Activated naive CD8-positive, alpha-beta T cell treated with anti-CD3 and anti-CD28 coated beads, Interleukin-2, amount 50 U/mL, for 24 hours (primary cell): Measurements from ENCODE around the gene ATP6AP2.

Experiments
- ATAC-seq: fragments of 150-1000 bp; cut with Tn5 transposase; one replicate; pipeline ENCODE4 v1.10.0; 2021
- DNase-seq: peaks from one replicate; pipeline ENCODE4 v3.0.0; 2021
- H3K27ac Mint-ChIP-seq: one replicate; pipeline ENCODE4 v1.8.0; 2021; ENCODE audit warnings: mild to moderate bottlenecking, mixed read lengths
- H3K27me3 Mint-ChIP-seq: one replicate; pipeline ENCODE4 v1.8.0; 2021; ENCODE audit warnings: mixed read lengths
- H3K36me3 Mint-ChIP-seq: one replicate; pipeline ENCODE4 v1.8.0; 2021; ENCODE audit warnings: low read depth, mixed read lengths
- H3K4me1 Mint-ChIP-seq: one replicate; pipeline ENCODE4 v1.8.0; 2021; ENCODE audit warnings: mixed read lengths
- H3K4me3 Mint-ChIP-seq: one replicate; pipeline ENCODE4 v1.8.0; 2021; ENCODE audit warnings: mild to moderate bottlenecking, moderate library complexity, mixed read lengths
- H3K9me3 Mint-ChIP-seq: one replicate; pipeline ENCODE4 v1.8.0; 2021; ENCODE audit warnings: mixed read lengths

ATP6AP2 gene

GRCh38 chrX:40580537-40581335, at the start of gene ATP6AP2:
Gene ATP6AP2 (plus strand): TSS chrX:40580970. CDS start chrX:40581066, 96 bp downstream.
- H3K27ac Mint-ChIP-seq = peak within 1 kb of the TSS; percentile 85
- H3K36me3 Mint-ChIP-seq = peaks cover 3% of the 10 kb centered on the region
- H3K9me3 Mint-ChIP-seq = no peaks in the 10 kb centered on the region
- H3K27me3 Mint-ChIP-seq = no peaks in the 10 kb centered on the region
- H3K4me3 Mint-ChIP-seq = peak within 1 kb of the TSS; percentile 85
- ATAC-seq = peak; percentile 97
- peaks cover 28% of the 10 kb centered on the region for H3K4me1 Mint-ChIP-seq
- peak; percentile 85 for DNase-seq

GRCh38 chrX:40531056-40531826, 49.5 kb upstream of the ATP6AP2 start:
- ATAC-seq = no peak
- H3K4me1 Mint-ChIP-seq = no peaks in the 10 kb centered on the region

GRCh38 chrX:40537310-40537709, 43.5 kb upstream of the ATP6AP2 start:
- ATAC-seq = no peak
- H3K4me3 Mint-ChIP-seq = no peak overlapping the region
- peaks cover 20% of the 10 kb centered on the region for H3K4me1 Mint-ChIP-seq
- no peaks in the 10 kb centered on the region for H3K9me3 Mint-ChIP-seq
- H3K27me3 Mint-ChIP-seq = peaks cover 2% of the 10 kb centered on the region
- H3K27ac Mint-ChIP-seq = no peak overlapping the region
- no peaks in the 10 kb centered on the region for H3K36me3 Mint-ChIP-seq
- DNase-seq = no peak

More at GRCh38 chrX:40531056-40531826, 49.5 kb upstream of the ATP6AP2 start:
- no peak overlapping the region for H3K27ac Mint-ChIP-seq
- H3K4me3 Mint-ChIP-seq = no peak overlapping the region
- no peak for DNase-seq
- H3K9me3 Mint-ChIP-seq = no peaks in the 10 kb centered on the region
- no peaks in the 10 kb centered on the region for H3K27me3 Mint-ChIP-seq
- no peaks in the 10 kb centered on the region for H3K36me3 Mint-ChIP-seq

GRCh38 chrX:40538406-40538805, 42.4 kb upstream of the ATP6AP2 start:
- DNase-seq (no peak), ATAC-seq (no peak)
- no peaks in the 10 kb centered on the region for H3K36me3 Mint-ChIP-seq
- no peak overlapping the region for H3K4me3 Mint-ChIP-seq
- peaks cover 2% of the 10 kb centered on the region for H3K27me3 Mint-ChIP-seq
- no peak overlapping the region for H3K27ac Mint-ChIP-seq
- no peaks in the 10 kb centered on the region for H3K9me3 Mint-ChIP-seq
- peaks cover 20% of the 10 kb centered on the region for H3K4me1 Mint-ChIP-seq

- Mint-ChIP-seq H3K36me3 (no peaks in the 10 kb centered on the region), H3K9me3 (no peaks in the 10 kb centered on the region), H3K4me1 (peaks cover 22% of the 10 kb centered on the region), H3K4me3 (peak overlapping the region; percentile 32), H3K27me3 (peaks cover 2% of the 10 kb centered on the region), H3K27ac (no peak overlapping the region)
- peak; percentile 89 for ATAC-seq
- peak; percentile 69 for DNase-seq
These were observed 41.3 kb upstream of the ATP6AP2 start for GRCh38 chrX:40539214-40540142.

GRCh38 chrX:40542208-40542607, 38.6 kb upstream of the ATP6AP2 start:
- no peaks in the 10 kb centered on the region for H3K9me3 Mint-ChIP-seq
- ATAC-seq = no peak

GRCh38 chrX:40542972-40543371, 37.8 kb upstream of the ATP6AP2 start:
- Mint-ChIP-seq H3K36me3 (no peaks in the 10 kb centered on the region), H3K4me1 (peaks cover 22% of the 10 kb centered on the region), H3K9me3 (no peaks in the 10 kb centered on the region), H3K27ac (no peak overlapping the region), H3K27me3 (peaks cover 2% of the 10 kb centered on the region), H3K4me3 (no peak overlapping the region)
- DNase-seq = no peak
- no peak for ATAC-seq

More at GRCh38 chrX:40542208-40542607, 38.6 kb upstream of the ATP6AP2 start:
- H3K4me3 Mint-ChIP-seq = no peak overlapping the region
- H3K36me3 Mint-ChIP-seq = no peaks in the 10 kb centered on the region
- no peak overlapping the region for H3K27ac Mint-ChIP-seq
- no peak for DNase-seq
- peaks cover 22% of the 10 kb centered on the region for H3K4me1 Mint-ChIP-seq
- peaks cover 2% of the 10 kb centered on the region for H3K27me3 Mint-ChIP-seq

- Mint-ChIP-seq H3K27ac (no peak overlapping the region), H3K27me3 (peaks cover 2% of the 10 kb centered on the region), H3K4me3 (no peak overlapping the region)
These were observed 37.0 kb upstream of the ATP6AP2 start for GRCh38 chrX:40543661-40544328.

GRCh38 chrX:40544343-40545266, 36.2 kb upstream of the ATP6AP2 start:
- H3K36me3 Mint-ChIP-seq = no peaks in the 10 kb centered on the region
- H3K27ac Mint-ChIP-seq = no peak overlapping the region
- peaks cover 11% of the 10 kb centered on the region for H3K4me1 Mint-ChIP-seq
- ATAC-seq = peak; percentile 36
- H3K9me3 Mint-ChIP-seq = no peaks in the 10 kb centered on the region
- H3K4me3 Mint-ChIP-seq = no peak overlapping the region
- H3K27me3 Mint-ChIP-seq = peaks cover 2% of the 10 kb centered on the region
- DNase-seq = no peak

More at GRCh38 chrX:40543661-40544328, 37.0 kb upstream of the ATP6AP2 start:
- Mint-ChIP-seq H3K4me1 (peaks cover 19% of the 10 kb centered on the region), H3K9me3 (no peaks in the 10 kb centered on the region), H3K36me3 (no peaks in the 10 kb centered on the region)
- DNase-seq = peak; percentile 6
- ATAC-seq = no peak

- no peak overlapping the region for H3K27ac Mint-ChIP-seq
- DNase-seq (no peak), ATAC-seq (no peak)
- H3K36me3 Mint-ChIP-seq = no peaks in the 10 kb centered on the region
- peaks cover 2% of the 10 kb centered on the region for H3K4me1 Mint-ChIP-seq
- H3K9me3 Mint-ChIP-seq = no peaks in the 10 kb centered on the region
- H3K4me3 Mint-ChIP-seq = no peak overlapping the region
- no peaks in the 10 kb centered on the region for H3K27me3 Mint-ChIP-seq
These were observed 33.9 kb upstream of the ATP6AP2 start for GRCh38 chrX:40546870-40547269.

GRCh38 chrX:40550066-40550465, 30.7 kb upstream of the ATP6AP2 start:
- no peak for DNase-seq
- Mint-ChIP-seq H3K27me3 (no peaks in the 10 kb centered on the region), H3K4me3 (no peak overlapping the region), H3K27ac (no peak overlapping the region), H3K4me1 (no peaks in the 10 kb centered on the region), H3K9me3 (no peaks in the 10 kb centered on the region), H3K36me3 (no peaks in the 10 kb centered on the region)
- ATAC-seq = no peak

- no peak overlapping the region for H3K27ac Mint-ChIP-seq
- no peaks in the 10 kb centered on the region for H3K36me3 Mint-ChIP-seq
- no peak for ATAC-seq
- no peak for DNase-seq
- no peaks in the 10 kb centered on the region for H3K27me3 Mint-ChIP-seq
- no peaks in the 10 kb centered on the region for H3K9me3 Mint-ChIP-seq
- H3K4me1 Mint-ChIP-seq = no peaks in the 10 kb centered on the region
- no peak overlapping the region for H3K4me3 Mint-ChIP-seq
These were observed 28.0 kb upstream of the ATP6AP2 start for GRCh38 chrX:40552768-40553167.

GRCh38 chrX:40558590-40558989, 22.2 kb upstream of the ATP6AP2 start:
- H3K27ac Mint-ChIP-seq = no peak overlapping the region

More at GRCh38 chrX:40558590-40558989, 22.2 kb upstream of the ATP6AP2 start:
- DNase-seq (no peak), ATAC-seq (no peak)
- Mint-ChIP-seq H3K4me1 (peaks cover 4% of the 10 kb centered on the region), H3K36me3 (no peaks in the 10 kb centered on the region), H3K4me3 (no peak overlapping the region), H3K9me3 (no peaks in the 10 kb centered on the region), H3K27me3 (no peaks in the 10 kb centered on the region)
